GM12878 (cell line): Measurements from ENCODE around the gene NR2F1-AS1.

Source experiments
- BRCA1 ChIP-seq: IDR thresholded peaks from 2 replicates; pipeline ENCODE4 v1.6.1; 2011; ENCODE audit warnings: low read depth, low read length, improper control_type of control experiment
- EZH2 ChIP-seq: IDR thresholded peaks from 2 replicates; pipeline ENCODE4 v1.6.1; 2012; ENCODE audit warnings: low read depth, mild to moderate bottlenecking, control low read depth, inconsistent platforms, low read length, borderline replicate concordance; ENCODE audit not compliant: control insufficient read depth
- POLR2AphosphoS5 ChIP-seq: IDR thresholded peaks from 2 replicates; pipeline ENCODE4 v1.6.1; 2011; ENCODE audit warnings: mild to moderate bottlenecking, low read length, inconsistent platforms
- RB1 ChIP-seq: fragments of 450-650 bp; formaldehyde crosslinking; IDR thresholded peaks from 2 replicates; pipeline ENCODE4 v1.6.1; 2017; ENCODE audit warnings: mild to moderate bottlenecking, borderline replicate concordance
- ZNF207 ChIP-seq: fragments of 450-650 bp; IDR thresholded peaks from 2 replicates; pipeline ENCODE4 v1.6.1; 2014; ENCODE audit warnings: antibody characterized with exemption, mild to moderate bottlenecking, borderline replicate concordance
- ZNF24 ChIP-seq: fragments of 450-650 bp; IDR thresholded peaks from 2 replicates; pipeline ENCODE4 v1.6.1; 2017; ENCODE audit warnings: antibody characterized with exemption, mild to moderate bottlenecking
- TF ChIP-seq, protein P1 (sequence below): IDR thresholded peaks from 2 replicates; pipeline ENCODE4 v1.6.1; 2012; ENCODE audit warnings: mild to moderate bottlenecking, low read depth, low read length

GRCh38 chr5:93461756-93462155, 119.3 kb downstream of the NR2F1-AS1 start:
- TF ChIP-seq, protein P1, sequence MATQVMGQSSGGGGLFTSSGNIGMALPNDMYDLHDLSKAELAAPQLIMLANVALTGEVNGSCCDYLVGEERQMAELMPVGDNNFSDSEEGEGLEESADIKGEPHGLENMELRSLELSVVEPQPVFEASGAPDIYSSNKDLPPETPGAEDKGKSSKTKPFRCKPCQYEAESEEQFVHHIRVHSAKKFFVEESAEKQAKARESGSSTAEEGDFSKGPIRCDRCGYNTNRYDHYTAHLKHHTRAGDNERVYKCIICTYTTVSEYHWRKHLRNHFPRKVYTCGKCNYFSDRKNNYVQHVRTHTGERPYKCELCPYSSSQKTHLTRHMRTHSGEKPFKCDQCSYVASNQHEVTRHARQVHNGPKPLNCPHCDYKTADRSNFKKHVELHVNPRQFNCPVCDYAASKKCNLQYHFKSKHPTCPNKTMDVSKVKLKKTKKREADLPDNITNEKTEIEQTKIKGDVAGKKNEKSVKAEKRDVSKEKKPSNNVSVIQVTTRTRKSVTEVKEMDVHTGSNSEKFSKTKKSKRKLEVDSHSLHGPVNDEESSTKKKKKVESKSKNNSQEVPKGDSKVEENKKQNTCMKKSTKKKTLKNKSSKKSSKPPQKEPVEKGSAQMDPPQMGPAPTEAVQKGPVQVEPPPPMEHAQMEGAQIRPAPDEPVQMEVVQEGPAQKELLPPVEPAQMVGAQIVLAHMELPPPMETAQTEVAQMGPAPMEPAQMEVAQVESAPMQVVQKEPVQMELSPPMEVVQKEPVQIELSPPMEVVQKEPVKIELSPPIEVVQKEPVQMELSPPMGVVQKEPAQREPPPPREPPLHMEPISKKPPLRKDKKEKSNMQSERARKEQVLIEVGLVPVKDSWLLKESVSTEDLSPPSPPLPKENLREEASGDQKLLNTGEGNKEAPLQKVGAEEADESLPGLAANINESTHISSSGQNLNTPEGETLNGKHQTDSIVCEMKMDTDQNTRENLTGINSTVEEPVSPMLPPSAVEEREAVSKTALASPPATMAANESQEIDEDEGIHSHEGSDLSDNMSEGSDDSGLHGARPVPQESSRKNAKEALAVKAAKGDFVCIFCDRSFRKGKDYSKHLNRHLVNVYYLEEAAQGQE: no peak
- TF ChIP-seq ZNF24 (no peak), ZNF207 (no peak), RB1 (no peak), POLR2AphosphoS5 (no peak), BRCA1 (no peak), EZH2 (no peak)
